ENCODE results near the gene ARHGAP26. TPM values are rescaled to one million over a fixed set of nuclear protein-coding genes. Genes with fewer than 3 reads are reported as not detected.

The ARHGAP26 gene
- total and polyA plus RNA-seq, 4 donors: 1.8 to 16.7 (median 4.1) TPM

GRCh38 chr5:143010351-143010750, 240.2 kb downstream of the ARHGAP26 start:
- 98% methylated on average over 1 of the region's 1 CpG for WGBS
- peaks cover 0 to 7% (median 0%) of the 10 kb centered on the region in 4 donors for H3K36me3 ChIP-seq (ENCODE audit: control insufficient read depth in 4 of 4, insufficient read depth in 3 of 4, low read depth in 1 of 4, low read length in 3 of 4)
- no peak overlapping the region for H3K4me3 ChIP-seq (ENCODE audit: low read depth in 1 of 3, low read length in 3 of 3)
- no peaks in the 10 kb centered on the region for H3K27me3 ChIP-seq (ENCODE audit: control insufficient read depth in 4 of 4, insufficient read depth in 4 of 4, low read length in 3 of 4)
- TF ChIP-seq RXRA (IDR thresholded peaks at IDR 0.05): no peak
- TF ChIP-seq RAD21 (IDR thresholded peaks at IDR 0.05): no peak
- no peak for TF ChIP-seq HNF4A (conservative IDR thresholded peaks at IDR 0.05)
- TF ChIP-seq, protein P1, sequence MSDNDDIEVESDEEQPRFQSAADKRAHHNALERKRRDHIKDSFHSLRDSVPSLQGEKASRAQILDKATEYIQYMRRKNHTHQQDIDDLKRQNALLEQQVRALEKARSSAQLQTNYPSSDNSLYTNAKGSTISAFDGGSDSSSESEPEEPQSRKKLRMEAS (IDR thresholded peaks at IDR 0.05): no peak
- TF ChIP-seq YY1 (IDR thresholded peaks at IDR 0.05): no peak
- no peak for TF ChIP-seq HNF4G (IDR thresholded peaks at IDR 0.05)
- no peak for TF ChIP-seq NR2F2 (IDR thresholded peaks at IDR 0.05)
- TF ChIP-seq JUND (IDR thresholded peaks at IDR 0.05): no peak
- no peak for TF ChIP-seq FOXA1 (IDR thresholded peaks at IDR 0.05)
- no peak for TF ChIP-seq FOXA2 (IDR thresholded peaks at IDR 0.05)
- TF ChIP-seq SP1 (IDR thresholded peaks at IDR 0.05): no peak
- TF ChIP-seq, protein P2, sequence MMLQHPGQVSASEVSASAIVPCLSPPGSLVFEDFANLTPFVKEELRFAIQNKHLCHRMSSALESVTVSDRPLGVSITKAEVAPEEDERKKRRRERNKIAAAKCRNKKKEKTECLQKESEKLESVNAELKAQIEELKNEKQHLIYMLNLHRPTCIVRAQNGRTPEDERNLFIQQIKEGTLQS (IDR thresholded peaks at IDR 0.05): no peak
- TF ChIP-seq GABPA (IDR thresholded peaks at IDR 0.05 in 1 of 2, conservative IDR thresholded peaks at IDR 0.05 in 1 of 2): no peak
- TF ChIP-seq, protein P3, sequence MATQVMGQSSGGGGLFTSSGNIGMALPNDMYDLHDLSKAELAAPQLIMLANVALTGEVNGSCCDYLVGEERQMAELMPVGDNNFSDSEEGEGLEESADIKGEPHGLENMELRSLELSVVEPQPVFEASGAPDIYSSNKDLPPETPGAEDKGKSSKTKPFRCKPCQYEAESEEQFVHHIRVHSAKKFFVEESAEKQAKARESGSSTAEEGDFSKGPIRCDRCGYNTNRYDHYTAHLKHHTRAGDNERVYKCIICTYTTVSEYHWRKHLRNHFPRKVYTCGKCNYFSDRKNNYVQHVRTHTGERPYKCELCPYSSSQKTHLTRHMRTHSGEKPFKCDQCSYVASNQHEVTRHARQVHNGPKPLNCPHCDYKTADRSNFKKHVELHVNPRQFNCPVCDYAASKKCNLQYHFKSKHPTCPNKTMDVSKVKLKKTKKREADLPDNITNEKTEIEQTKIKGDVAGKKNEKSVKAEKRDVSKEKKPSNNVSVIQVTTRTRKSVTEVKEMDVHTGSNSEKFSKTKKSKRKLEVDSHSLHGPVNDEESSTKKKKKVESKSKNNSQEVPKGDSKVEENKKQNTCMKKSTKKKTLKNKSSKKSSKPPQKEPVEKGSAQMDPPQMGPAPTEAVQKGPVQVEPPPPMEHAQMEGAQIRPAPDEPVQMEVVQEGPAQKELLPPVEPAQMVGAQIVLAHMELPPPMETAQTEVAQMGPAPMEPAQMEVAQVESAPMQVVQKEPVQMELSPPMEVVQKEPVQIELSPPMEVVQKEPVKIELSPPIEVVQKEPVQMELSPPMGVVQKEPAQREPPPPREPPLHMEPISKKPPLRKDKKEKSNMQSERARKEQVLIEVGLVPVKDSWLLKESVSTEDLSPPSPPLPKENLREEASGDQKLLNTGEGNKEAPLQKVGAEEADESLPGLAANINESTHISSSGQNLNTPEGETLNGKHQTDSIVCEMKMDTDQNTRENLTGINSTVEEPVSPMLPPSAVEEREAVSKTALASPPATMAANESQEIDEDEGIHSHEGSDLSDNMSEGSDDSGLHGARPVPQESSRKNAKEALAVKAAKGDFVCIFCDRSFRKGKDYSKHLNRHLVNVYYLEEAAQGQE (IDR thresholded peaks at IDR 0.05): no peak
- TF ChIP-seq EGR1 (IDR thresholded peaks at IDR 0.05; ENCODE audit: low read depth in 2 of 2): no peak
- TF ChIP-seq, protein P4, sequence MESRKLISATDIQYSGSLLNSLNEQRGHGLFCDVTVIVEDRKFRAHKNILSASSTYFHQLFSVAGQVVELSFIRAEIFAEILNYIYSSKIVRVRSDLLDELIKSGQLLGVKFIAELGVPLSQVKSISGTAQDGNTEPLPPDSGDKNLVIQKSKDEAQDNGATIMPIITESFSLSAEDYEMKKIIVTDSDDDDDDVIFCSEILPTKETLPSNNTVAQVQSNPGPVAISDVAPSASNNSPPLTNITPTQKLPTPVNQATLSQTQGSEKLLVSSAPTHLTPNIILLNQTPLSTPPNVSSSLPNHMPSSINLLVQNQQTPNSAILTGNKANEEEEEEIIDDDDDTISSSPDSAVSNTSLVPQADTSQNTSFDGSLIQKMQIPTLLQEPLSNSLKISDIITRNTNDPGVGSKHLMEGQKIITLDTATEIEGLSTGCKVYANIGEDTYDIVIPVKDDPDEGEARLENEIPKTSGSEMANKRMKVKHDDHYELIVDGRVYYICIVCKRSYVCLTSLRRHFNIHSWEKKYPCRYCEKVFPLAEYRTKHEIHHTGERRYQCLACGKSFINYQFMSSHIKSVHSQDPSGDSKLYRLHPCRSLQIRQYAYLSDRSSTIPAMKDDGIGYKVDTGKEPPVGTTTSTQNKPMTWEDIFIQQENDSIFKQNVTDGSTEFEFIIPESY (IDR thresholded peaks at IDR 0.05): no peak
- TF ChIP-seq CTCF (IDR thresholded peaks at IDR 0.05; ENCODE audit: low read depth, low read length, missing input control): no peak
- TF ChIP-seq TAF1 (conservative IDR thresholded peaks at IDR 0.05): no peak
- H3K9me3 ChIP-seq (ENCODE audit: control insufficient read depth in 4 of 4, low read length in 3 of 4): no peaks in the 10 kb centered on the region
- peaks cover 0 to 2% (median 0%) of the 10 kb centered on the region in 4 donors for H3K4me1 ChIP-seq (ENCODE audit: control insufficient read depth in 4 of 4, insufficient read depth in 4 of 4, low read length in 3 of 4)
- no peak for DNase-seq (ENCODE audit: low spot score)
- no peak overlapping the region for H3K9ac ChIP-seq (ENCODE audit: low read depth in 1 of 2, low read length in 2 of 2)
- H3K27ac ChIP-seq (ENCODE audit: low read depth in 1 of 2, low read length in 2 of 2): no peak overlapping the region

Data from liver (tissue), 9 donors.